Fibroblast of mammary gland (primary cell): ENCODE data around the gene ADAMTS8.
A peak's percentile ranks its signal among the peaks of the same experiment; 100 is the strongest.

Experiments used
- DNase-seq: peaks from one replicate; pipeline ENCODE4 v3.0.0-alpha.2; 2010; ENCODE audit warnings: low read depth
- H3K4me3 ChIP-seq: 2 replicates; pipeline ENCODE4 v1.5.1; 2011; ENCODE audit warnings: low read depth, mild to moderate bottlenecking, low read length, moderate library complexity; ENCODE audit not compliant: control insufficient read depth
- CTCF ChIP-seq: conservative IDR thresholded peaks from 2 replicates; pipeline ENCODE4 v1.5.1; 2011; ENCODE audit warnings: low read depth, low read length, inconsistent platforms; ENCODE audit not compliant: control insufficient read depth, insufficient read depth

The ADAMTS8 gene

GRCh38 chr11:130408901-130409300 is 19.5 kb downstream of the ADAMTS8 start:
- TF ChIP-seq CTCF, result no peak
- no peak for DNase-seq
- no peak overlapping the region for H3K4me3 ChIP-seq

- no peak for DNase-seq
- no peak overlapping the region for H3K4me3 ChIP-seq
- TF ChIP-seq CTCF, result no peak
Observed at GRCh38 chr11:130408401-130408890, 20.0 kb downstream of the ADAMTS8 start.

- no peak overlapping the region for H3K4me3 ChIP-seq
- TF ChIP-seq CTCF, result no peak
- peak; percentile 98 for DNase-seq
Observed at GRCh38 chr11:130407978-130408377, 20.4 kb downstream of the ADAMTS8 start.

GRCh38 chr11:130405428-130405827 is 23.0 kb downstream of the ADAMTS8 start:
- no peak overlapping the region for H3K4me3 ChIP-seq
- no peak for DNase-seq
- TF ChIP-seq CTCF, result no peak

- no peak overlapping the region for H3K4me3 ChIP-seq
- TF ChIP-seq CTCF, result no peak
- DNase-seq, result peak; percentile 37
Observed at GRCh38 chr11:130404727-130405126, 23.7 kb downstream of the ADAMTS8 start.

- no peak overlapping the region for H3K4me3 ChIP-seq
- DNase-seq, result no peak
- no peak for TF ChIP-seq CTCF
Observed at GRCh38 chr11:130403967-130404366, 24.4 kb downstream of the ADAMTS8 start.

- H3K4me3 ChIP-seq, result no peak overlapping the region
- TF ChIP-seq CTCF, result no peak
- DNase-seq, result peak; percentile 97
Observed at GRCh38 chr11:130403271-130403804, 25.1 kb downstream of the ADAMTS8 start.
